Trophoblast cell (in vitro differentiated cells and primary cell): Measurements from ENCODE around the gene AUTS2.

Experiments
- DNase-seq, 2 donors: peaks; one replicate each; pipeline ENCODE4 v3.0.0-alpha.2; 2016
- H2AFZ ChIP-seq: 2 replicates; pipeline ENCODE4 v1.6.1; 2013; ENCODE audit warnings: low read length, moderate library complexity, mild to moderate bottlenecking; ENCODE audit not compliant: insufficient read depth, poor library complexity
- H2AK5ac ChIP-seq: 2 replicates; pipeline ENCODE4 v1.6.1; 2013; ENCODE audit warnings: mild to moderate bottlenecking, low read length
- H2BK120ac ChIP-seq: 2 replicates; pipeline ENCODE4 v1.6.1; 2013; ENCODE audit warnings: low read length, mild to moderate bottlenecking, moderate library complexity; ENCODE audit not compliant: insufficient read depth, poor library complexity
- H2BK12ac ChIP-seq: 2 replicates; pipeline ENCODE4 v1.6.1; 2013; ENCODE audit warnings: mild to moderate bottlenecking, low read length, moderate library complexity
- H2BK5ac ChIP-seq: 2 replicates; pipeline ENCODE4 v1.6.1; 2013; ENCODE audit warnings: low read length, low read depth, moderate library complexity, mild to moderate bottlenecking; ENCODE audit not compliant: poor library complexity
- H3K14ac ChIP-seq: 2 replicates; pipeline ENCODE4 v1.6.1; 2013; ENCODE audit warnings: mild to moderate bottlenecking, low read length
- H3K18ac ChIP-seq: 2 replicates; pipeline ENCODE4 v1.6.1; 2013; ENCODE audit warnings: mild to moderate bottlenecking, low read length
- H3K23ac ChIP-seq: 2 replicates; pipeline ENCODE4 v1.6.1; 2013; ENCODE audit warnings: low read length
- H3K27ac ChIP-seq: 2 replicates; pipeline ENCODE4 v1.5.1; 2013; ENCODE audit warnings: low read depth, mild to moderate bottlenecking, inconsistent platforms, low read length, moderate library complexity
- H3K27me3 ChIP-seq: 2 replicates; pipeline ENCODE4 v1.6.1; 2013; ENCODE audit warnings: inconsistent platforms, mild to moderate bottlenecking, low read length, moderate library complexity; ENCODE audit not compliant: insufficient read depth
- H3K36me3 ChIP-seq, 2 experiments: 1 replicate in 1 of 2; 2 replicates in 1 of 2; pipeline ENCODE4 v1.6.1; 2013; ENCODE audit warnings: low read length in 2 of 2, mild to moderate bottlenecking in 2 of 2, moderate library complexity in 1 of 2; ENCODE audit not compliant: insufficient read depth in 2 of 2, control insufficient read depth in 1 of 2
- H3K4ac ChIP-seq: 2 replicates; pipeline ENCODE4 v1.6.1; 2013; ENCODE audit warnings: low read depth, mild to moderate bottlenecking, low read length, moderate library complexity
- H3K4me1 ChIP-seq, 2 experiments: 1 replicate in 1 of 2; 2 replicates in 1 of 2; pipeline ENCODE4 v1.6.1; 2013; ENCODE audit warnings: low read length in 2 of 2, mild to moderate bottlenecking in 2 of 2, moderate library complexity in 1 of 2; ENCODE audit not compliant: insufficient read depth in 2 of 2, control insufficient read depth in 1 of 2
- H3K4me2 ChIP-seq: 2 replicates; pipeline ENCODE4 v1.6.1; 2013; ENCODE audit warnings: inconsistent platforms, mild to moderate bottlenecking, low read length, moderate library complexity
- H3K4me3 ChIP-seq: 2 replicates; pipeline ENCODE4 v1.5.1; 2013; ENCODE audit warnings: mild to moderate bottlenecking, low read depth, low read length, inconsistent platforms
- H3K79me1 ChIP-seq: one replicate; pipeline ENCODE4 v1.6.1; 2013; ENCODE audit warnings: low read length
- H3K79me2 ChIP-seq: 2 replicates; pipeline ENCODE4 v1.6.1; 2013; ENCODE audit warnings: low read length, mild to moderate bottlenecking; ENCODE audit not compliant: control insufficient read depth, insufficient read depth, poor library complexity
- H3K9ac ChIP-seq: 2 replicates; pipeline ENCODE4 v1.6.1; 2013; ENCODE audit warnings: mild to moderate bottlenecking, low read length
- H3K9me3 ChIP-seq: 2 replicates; pipeline ENCODE4 v1.6.1; 2013; ENCODE audit warnings: low read depth, mild to moderate bottlenecking, control low read depth, inconsistent platforms, low read length; ENCODE audit not compliant: insufficient read depth
- H4K12ac ChIP-seq: 2 replicates; pipeline ENCODE4 v1.6.1; 2013; ENCODE audit warnings: low read depth, mild to moderate bottlenecking, low read length, moderate library complexity
- H4K8ac ChIP-seq: 2 replicates; pipeline ENCODE4 v1.6.1; 2013; ENCODE audit warnings: low read depth, mild to moderate bottlenecking, low read length, moderate library complexity
- H4K91ac ChIP-seq: one replicate; pipeline ENCODE4 v1.6.1; 2013; ENCODE audit warnings: low read depth, mild to moderate bottlenecking, low read length, moderate library complexity
- WGBS: extraction: QIAGEN DNeasy Blood & Tissue Kit; methylation state at CpG from one replicate; pipeline ENCODE4 v1.1.7; 2013; ENCODE audit warnings: missing lambda C conversion rate; ENCODE audit not compliant: insufficient read length, insufficient coverage; ENCODE audit errors: extremely low coverage; 5-methylcytosine and 5-hydroxymethylcytosine counted together

AUTS2 gene

DNA sequence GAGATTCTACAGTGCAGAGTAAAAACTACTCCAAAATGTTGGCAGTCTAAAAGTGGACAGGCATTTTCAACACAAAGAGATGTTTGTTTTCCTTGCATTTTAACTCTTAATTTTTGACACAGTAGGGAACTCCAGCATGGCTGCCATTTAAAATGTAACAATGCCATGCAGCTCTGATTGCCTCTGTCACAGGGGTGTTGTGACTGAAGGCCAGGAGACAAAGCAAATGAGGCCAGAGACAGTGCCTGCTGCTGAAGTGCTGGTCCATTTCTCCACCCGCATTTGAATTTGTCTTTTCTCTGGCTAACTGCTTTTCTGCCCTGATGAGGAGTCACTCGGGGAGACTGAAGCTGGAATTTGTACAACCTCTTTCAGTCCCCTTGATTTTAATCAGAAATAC lies 823.0 kb downstream of the AUTS2 start:
- Histone ChIP-seq H3K27ac (no peak overlapping the region), H4K12ac (no peak overlapping the region), H4K8ac (no peak overlapping the region), H3K79me1 (no peaks in the 10 kb centered on the region), H3K36me3 (no peaks in the 10 kb centered on the region), H3K18ac (no peak overlapping the region), H2AFZ (no peak overlapping the region), H2BK5ac (no peak overlapping the region), H2AK5ac (no peak overlapping the region), H2BK12ac (no peak overlapping the region), H3K14ac (no peak overlapping the region), H3K4me1 (no peaks in the 10 kb centered on the region), H3K23ac (no peak overlapping the region), H3K9me3 (peaks cover 6% of the 10 kb centered on the region), H3K4me2 (no peak overlapping the region), H2BK120ac (no peak overlapping the region), H3K79me2 (no peaks in the 10 kb centered on the region), H3K4me3 (no peak overlapping the region), H3K4ac (no peak overlapping the region), H3K27me3 (no peaks in the 10 kb centered on the region), H4K91ac (no peak overlapping the region), H3K9ac (no peak overlapping the region)
- no CpG with 5 or more reads among the region's 2 CpGs for WGBS
- no peak for DNase-seq

DNA sequence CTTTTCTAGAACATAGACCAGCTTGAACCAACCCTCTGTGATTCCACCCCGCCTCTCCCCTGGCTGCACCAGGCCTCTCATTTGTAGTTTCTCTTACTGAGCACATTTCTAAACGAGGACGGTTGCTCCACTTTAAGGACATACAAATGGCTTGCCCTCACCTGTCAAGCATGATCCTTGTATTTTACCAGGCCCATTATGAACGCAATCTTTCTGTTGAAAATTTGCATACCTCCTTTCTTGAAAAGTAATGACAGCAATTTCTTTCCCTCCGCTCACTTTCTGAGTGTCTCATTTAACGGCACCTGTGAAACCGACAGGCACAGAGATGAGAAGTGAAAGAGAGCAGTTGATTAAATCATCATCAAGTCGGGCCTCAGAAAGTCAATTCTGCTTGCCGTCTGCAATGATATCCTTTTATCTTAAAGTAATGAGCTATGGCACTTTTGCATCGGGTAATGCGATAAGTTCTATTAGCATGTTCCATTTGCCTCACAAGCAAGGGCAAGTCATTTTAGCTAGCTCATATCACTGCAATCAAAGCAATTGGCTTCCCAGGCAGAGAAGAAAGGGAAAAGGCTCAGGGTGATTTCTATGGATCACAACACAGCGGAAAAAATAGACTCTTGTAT lies 828.1 kb downstream of the AUTS2 start:
- no peaks in the 10 kb centered on the region for H3K79me1 ChIP-seq
- H3K23ac ChIP-seq = no peak overlapping the region
- no peak overlapping the region for H2AK5ac ChIP-seq
- no peak overlapping the region for H3K4me3 ChIP-seq
- no peak overlapping the region for H4K8ac ChIP-seq
- H3K14ac ChIP-seq = no peak overlapping the region
- H4K12ac ChIP-seq = no peak overlapping the region
- no peak overlapping the region for H2BK5ac ChIP-seq
- no CpG with 5 or more reads among the region's 12 CpGs for WGBS
- H4K91ac ChIP-seq = no peak overlapping the region
- no peaks in the 10 kb centered on the region for H3K4me1 ChIP-seq
- H3K4me2 ChIP-seq = no peak overlapping the region
- DNase-seq = no peak
- no peaks in the 10 kb centered on the region for H3K9me3 ChIP-seq
- no peak overlapping the region for H3K4ac ChIP-seq
- H3K79me2 ChIP-seq = no peaks in the 10 kb centered on the region
- no peaks in the 10 kb centered on the region for H3K27me3 ChIP-seq
- no peak overlapping the region for H3K9ac ChIP-seq
- H2BK120ac ChIP-seq = no peak overlapping the region
- no peak overlapping the region for H2AFZ ChIP-seq
- no peaks in the 10 kb centered on the region for H3K36me3 ChIP-seq
- no peak overlapping the region for H3K18ac ChIP-seq
- H2BK12ac ChIP-seq = no peak overlapping the region
- H3K27ac ChIP-seq = no peak overlapping the region

DNA sequence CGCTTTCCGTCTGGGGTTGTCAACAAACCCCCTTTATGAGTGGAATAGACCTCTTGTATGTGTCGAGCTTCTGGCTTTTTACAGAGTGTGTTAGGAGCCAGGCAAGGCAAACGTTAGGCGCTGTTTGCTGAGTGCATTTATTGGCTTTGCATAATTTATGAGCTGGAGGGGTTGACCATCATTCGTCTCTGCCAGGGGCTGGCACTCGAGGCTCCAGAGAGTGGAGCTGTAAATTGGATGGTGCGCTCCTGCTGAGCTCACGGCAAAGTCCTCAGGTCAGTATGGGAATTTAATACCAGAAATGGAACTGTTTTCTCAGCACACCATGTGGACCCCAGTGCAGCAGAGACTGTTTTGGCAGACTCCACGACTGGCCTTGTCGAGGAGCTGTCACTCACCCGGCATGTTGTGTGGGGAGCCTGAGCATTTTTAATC lies 834.3 kb downstream of the AUTS2 start:
- peaks cover 2% of the 10 kb centered on the region for H3K9me3 ChIP-seq
- H3K4me1 ChIP-seq = no peaks in the 10 kb centered on the region
- no peaks in the 10 kb centered on the region for H3K79me1 ChIP-seq
- H3K4ac ChIP-seq = no peak overlapping the region
- H3K9ac ChIP-seq = no peak overlapping the region
- no peaks in the 10 kb centered on the region for H3K27me3 ChIP-seq
- no peak overlapping the region for H2BK12ac ChIP-seq
- H3K18ac ChIP-seq = no peak overlapping the region
- no peak for DNase-seq
- H4K91ac ChIP-seq = no peak overlapping the region
- no peaks in the 10 kb centered on the region for H3K79me2 ChIP-seq
- no peak overlapping the region for H3K27ac ChIP-seq
- H3K4me3 ChIP-seq = no peak overlapping the region
- H4K8ac ChIP-seq = no peak overlapping the region
- H2AK5ac ChIP-seq = no peak overlapping the region
- no peak overlapping the region for H3K4me2 ChIP-seq
- WGBS = no CpG with 5 or more reads among the region's 12 CpGs
- H2AFZ ChIP-seq = no peak overlapping the region
- H2BK5ac ChIP-seq = no peak overlapping the region
- H3K23ac ChIP-seq = no peak overlapping the region
- no peak overlapping the region for H2BK120ac ChIP-seq
- no peaks in the 10 kb centered on the region for H3K36me3 ChIP-seq
- no peak overlapping the region for H3K14ac ChIP-seq
- no peak overlapping the region for H4K12ac ChIP-seq

DNA sequence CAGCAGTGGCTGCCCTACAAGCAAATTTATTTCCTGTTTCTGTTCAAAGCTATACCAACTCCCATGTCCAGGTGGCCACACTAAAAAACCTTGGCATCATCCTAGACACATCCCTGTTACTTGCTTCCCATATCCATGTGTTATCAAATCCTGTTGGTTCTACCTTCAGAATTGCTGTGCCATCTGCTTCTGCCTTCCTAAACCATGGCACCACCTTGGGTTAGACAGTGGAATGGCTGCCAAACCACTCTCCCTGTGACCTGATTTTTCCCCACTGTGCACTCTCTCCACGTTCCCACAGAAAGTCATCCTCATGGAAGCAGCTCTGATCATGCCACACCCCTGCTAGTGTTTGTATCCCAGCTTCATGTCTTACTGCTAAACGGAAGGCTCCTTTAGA lies 836.1 kb downstream of the AUTS2 start:
- no peak overlapping the region for H2BK12ac ChIP-seq
- no peak overlapping the region for H2AFZ ChIP-seq
- no peak overlapping the region for H3K14ac ChIP-seq
- no peak overlapping the region for H4K91ac ChIP-seq
- no peak overlapping the region for H4K12ac ChIP-seq
- H3K4me2 ChIP-seq = no peak overlapping the region
- H3K18ac ChIP-seq = no peak overlapping the region
- H3K23ac ChIP-seq = no peak overlapping the region
- no peaks in the 10 kb centered on the region for H3K79me2 ChIP-seq
- H4K8ac ChIP-seq = no peak overlapping the region
- H2BK120ac ChIP-seq = no peak overlapping the region
- H2AK5ac ChIP-seq = no peak overlapping the region
- H3K27me3 ChIP-seq = no peaks in the 10 kb centered on the region
- H2BK5ac ChIP-seq = no peak overlapping the region
- H3K79me1 ChIP-seq = no peaks in the 10 kb centered on the region
- H3K4me3 ChIP-seq = no peak overlapping the region
- H3K9me3 ChIP-seq = peaks cover 2% of the 10 kb centered on the region
- H3K36me3 ChIP-seq = no peaks in the 10 kb centered on the region
- no peak for DNase-seq
- H3K27ac ChIP-seq = no peak overlapping the region
- no peaks in the 10 kb centered on the region for H3K4me1 ChIP-seq
- no peak overlapping the region for H3K9ac ChIP-seq
- WGBS = no CpG with 5 or more reads among the region's 2 CpGs
- H3K4ac ChIP-seq = no peak overlapping the region
